Measurements from ENCODE around the gene ST6GALNAC5. TPM values are rescaled to one million over a fixed set of nuclear protein-coding genes. Genes with fewer than 3 reads are reported as not detected.
A peak's percentile ranks its signal among the peaks of the same experiment; 100 is the strongest.

ST6GALNAC5 gene
- total and polyA plus RNA-seq, 2 experiments from 2014 or later, result 5.1 to 12.2 TPM

DNA sequence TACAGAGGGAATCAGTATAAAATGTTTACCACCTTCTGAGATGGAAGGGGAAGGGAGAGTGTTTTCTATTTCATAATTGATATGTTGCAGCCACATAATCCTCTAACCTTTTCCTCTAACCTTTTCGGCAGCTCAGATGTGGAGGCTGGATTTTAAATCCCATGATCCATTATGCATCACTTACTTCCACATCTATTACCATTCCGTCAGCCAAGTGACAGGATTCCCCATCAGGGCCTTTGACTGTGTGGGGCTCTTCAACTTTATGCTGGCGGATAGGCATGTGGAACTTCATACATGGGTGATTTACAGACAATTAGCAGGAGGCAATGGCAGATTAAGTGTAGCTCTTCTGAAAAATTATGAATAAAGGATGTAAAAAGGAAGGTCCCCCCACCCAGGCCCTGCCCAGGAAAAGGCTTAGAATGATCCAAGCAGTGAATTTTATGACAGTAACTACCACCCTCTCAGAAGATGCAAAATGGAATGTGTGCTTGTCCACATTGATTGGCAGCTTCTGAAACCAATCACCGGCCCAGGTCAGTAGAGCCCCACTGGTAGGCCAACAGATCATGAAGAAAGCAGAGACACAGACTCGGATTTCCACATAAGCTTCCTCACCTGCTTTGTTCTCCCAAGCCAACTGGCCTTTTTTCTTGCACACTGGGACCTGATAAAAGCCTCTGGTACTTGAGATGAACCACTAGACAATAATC is 147.0 kb downstream of the ST6GALNAC5 start:
- no peak overlapping the region for H3K27ac ChIP-seq
- TF ChIP-seq EZH2phosphoT487 (IDR thresholded peaks at IDR 0.05; ENCODE audit: insufficient read depth, low read depth) (no peak), EZH2 (IDR thresholded peaks at IDR 0.05; ENCODE audit: insufficient read depth, poor library complexity, severe bottlenecking) (no peak)
- H3F3A ChIP-seq (ENCODE audit: insufficient read depth), result no peaks in the 10 kb centered on the region
- H3K9me3 ChIP-seq (ENCODE audit: low read depth), result no peaks in the 10 kb centered on the region
- no peaks in the 10 kb centered on the region for H3K27me3 ChIP-seq (replicated peaks; ENCODE audit: insufficient read depth)
- WGBS, 2 experiments (ENCODE audit: low coverage in 1 of 2, low lambda C conversion rate in 2 of 2, missing lambda C conversion rate in 2 of 2), result 87 to 88% methylated on average over 5 of the region's 5 CpGs
- in situ Hi-C loops (cut with MboI), result no loop called here
- H3K9ac ChIP-seq, result no peak overlapping the region
- DNase-seq, result no peak
- H3K9me2 ChIP-seq (ENCODE audit: insufficient read depth), result no peaks in the 10 kb centered on the region
- H3K4me1 ChIP-seq (ENCODE audit: insufficient read depth), result no peaks in the 10 kb centered on the region
- H2AFZ ChIP-seq, result no peak overlapping the region
- H3K79me2 ChIP-seq (ENCODE audit: insufficient read depth), result no peaks in the 10 kb centered on the region
- no peaks in the 10 kb centered on the region for H4K20me1 ChIP-seq (ENCODE audit: insufficient read depth)
- no peaks in the 10 kb centered on the region for H3K36me3 ChIP-seq (ENCODE audit: low read depth)
- no peak overlapping the region for H3K4me2 ChIP-seq (ENCODE audit: unreplicated experiment)
- no peak overlapping the region for H3K4me3 ChIP-seq

DNA sequence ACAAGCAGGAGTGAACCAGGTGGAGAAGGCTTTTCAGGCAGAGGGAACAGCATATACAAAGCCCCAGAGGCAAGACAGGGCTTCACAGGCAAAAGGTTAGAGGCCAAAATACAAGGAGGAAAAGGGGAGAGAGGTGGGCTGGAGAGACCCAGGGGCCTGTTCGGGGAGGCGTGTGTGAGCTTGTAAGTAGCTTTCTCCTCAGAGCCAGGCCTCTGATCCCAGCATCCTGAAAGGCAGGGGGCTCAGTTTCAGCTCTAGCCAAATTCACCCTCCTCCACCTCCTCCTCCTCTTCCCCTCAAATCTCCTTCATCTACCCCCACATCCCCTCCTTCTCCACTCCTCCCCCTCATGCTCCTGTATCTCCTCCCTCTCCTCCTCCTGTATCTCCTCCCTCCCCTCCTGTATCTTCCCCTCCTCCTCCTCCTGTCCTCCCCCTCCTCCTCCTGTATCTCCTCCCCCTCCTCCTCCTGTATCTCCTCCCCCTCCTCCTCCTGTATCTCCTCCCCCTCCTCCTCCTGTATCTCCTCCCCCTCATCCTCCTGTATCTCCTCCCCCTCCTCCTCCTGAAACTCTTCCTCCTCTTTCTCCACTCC is 148.6 kb downstream of the ST6GALNAC5 start:
- Histone ChIP-seq H3K4me2 (ENCODE audit: unreplicated experiment) (no peak overlapping the region), H3K79me2 (ENCODE audit: insufficient read depth) (no peaks in the 10 kb centered on the region), H3K9me3 (ENCODE audit: low read depth) (no peaks in the 10 kb centered on the region), H3F3A (ENCODE audit: insufficient read depth) (no peaks in the 10 kb centered on the region), H3K4me1 (ENCODE audit: insufficient read depth) (no peaks in the 10 kb centered on the region), H3K27ac (no peak overlapping the region), H3K4me3 (no peak overlapping the region), H3K9me2 (ENCODE audit: insufficient read depth) (no peaks in the 10 kb centered on the region), H3K9ac (no peak overlapping the region), H4K20me1 (ENCODE audit: insufficient read depth) (no peaks in the 10 kb centered on the region), H2AFZ (no peak overlapping the region), H3K36me3 (ENCODE audit: low read depth) (no peaks in the 10 kb centered on the region), H3K27me3 (replicated peaks; ENCODE audit: insufficient read depth) (no peaks in the 10 kb centered on the region)
- in situ Hi-C loops (cut with MboI), result no loop called here
- TF ChIP-seq EZH2 (IDR thresholded peaks at IDR 0.05; ENCODE audit: insufficient read depth, poor library complexity, severe bottlenecking) (no peak), EZH2phosphoT487 (IDR thresholded peaks at IDR 0.05; ENCODE audit: insufficient read depth, low read depth) (no peak)
- WGBS, 2 experiments (ENCODE audit: low coverage in 1 of 2, low lambda C conversion rate in 2 of 2, missing lambda C conversion rate in 2 of 2), result 100% methylated on average over 1 to 2 of the region's 2 CpGs
- no peak for DNase-seq

DNA sequence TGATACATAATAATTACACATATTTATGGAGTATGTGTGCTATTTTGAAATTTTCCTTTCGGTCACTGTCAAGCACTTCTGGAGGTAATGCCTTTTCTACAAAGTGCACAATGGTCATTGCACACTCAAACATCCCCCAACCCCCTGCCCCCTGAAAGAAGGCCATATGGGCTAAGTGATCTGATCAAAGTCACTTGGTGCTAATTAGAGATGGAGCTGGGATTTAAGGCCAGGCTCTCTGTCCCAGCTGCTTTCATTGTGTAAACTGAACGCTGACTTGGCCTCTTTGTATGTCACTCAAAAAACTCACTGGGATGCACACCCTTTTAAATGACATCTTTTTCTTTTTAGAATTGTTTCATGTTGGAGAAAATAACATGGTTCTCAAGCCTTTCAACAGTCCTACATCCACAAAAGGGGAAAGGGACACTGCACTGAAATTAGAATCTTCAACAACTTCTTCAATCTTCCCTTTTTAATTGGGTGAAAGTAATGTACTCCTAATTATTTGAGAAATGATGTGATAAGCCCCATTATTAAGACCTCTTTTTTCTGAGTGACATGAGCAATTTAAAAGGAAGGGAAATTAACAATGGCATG is 149.2 kb downstream of the ST6GALNAC5 start:
- Histone ChIP-seq H3K9me2 (ENCODE audit: insufficient read depth) (no peaks in the 10 kb centered on the region), H3F3A (ENCODE audit: insufficient read depth) (no peaks in the 10 kb centered on the region), H4K20me1 (ENCODE audit: insufficient read depth) (no peaks in the 10 kb centered on the region), H3K27me3 (replicated peaks; ENCODE audit: insufficient read depth) (no peaks in the 10 kb centered on the region), H2AFZ (no peak overlapping the region), H3K4me1 (ENCODE audit: insufficient read depth) (no peaks in the 10 kb centered on the region), H3K4me3 (no peak overlapping the region), H3K36me3 (ENCODE audit: low read depth) (no peaks in the 10 kb centered on the region), H3K9me3 (ENCODE audit: low read depth) (no peaks in the 10 kb centered on the region), H3K9ac (no peak overlapping the region), H3K4me2 (ENCODE audit: unreplicated experiment) (no peak overlapping the region), H3K79me2 (ENCODE audit: insufficient read depth) (no peaks in the 10 kb centered on the region), H3K27ac (no peak overlapping the region)
- in situ Hi-C loops (cut with MboI), result no loop called here
- no peak for DNase-seq
- WGBS, 2 experiments (ENCODE audit: low coverage in 1 of 2, low lambda C conversion rate in 2 of 2, missing lambda C conversion rate in 2 of 2), result 85 to 86% methylated on average over 2 of the region's 2 CpGs
- TF ChIP-seq EZH2phosphoT487 (IDR thresholded peaks at IDR 0.05; ENCODE audit: insufficient read depth, low read depth) (no peak), EZH2 (IDR thresholded peaks at IDR 0.05; ENCODE audit: insufficient read depth, poor library complexity, severe bottlenecking) (no peak)

DNA sequence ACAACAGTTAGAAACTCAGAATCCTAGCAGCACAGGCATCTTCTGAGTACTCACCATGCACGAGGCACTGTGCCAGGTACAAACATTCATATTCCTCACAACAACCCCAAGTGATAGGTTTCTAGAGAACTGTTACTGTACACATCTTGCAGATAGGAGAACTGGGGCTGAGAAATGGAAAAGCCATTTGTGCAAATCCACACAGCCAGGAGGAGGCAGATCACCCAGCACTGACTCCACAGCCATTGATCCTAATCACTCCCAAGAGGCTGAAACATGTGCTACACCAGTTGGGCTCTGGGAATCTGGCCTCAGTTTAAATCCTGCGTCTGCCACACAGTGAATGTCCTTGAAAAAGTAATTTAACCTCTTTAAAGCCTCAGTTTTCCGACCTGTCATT is 151.0 kb downstream of the ST6GALNAC5 start:
- in situ Hi-C loops (cut with MboI), result no loop called here
- H3K9me3 ChIP-seq (ENCODE audit: low read depth), result no peaks in the 10 kb centered on the region
- no peak overlapping the region for H3K4me3 ChIP-seq

More for the DNA sequence above, 151.0 kb downstream of the ST6GALNAC5 start:
- DNase-seq, result peak; percentile 12
- H3K9me2 ChIP-seq (ENCODE audit: insufficient read depth), result no peaks in the 10 kb centered on the region
- H3K4me1 ChIP-seq (ENCODE audit: insufficient read depth), result no peaks in the 10 kb centered on the region
- H3K27me3 ChIP-seq (replicated peaks; ENCODE audit: insufficient read depth), result no peaks in the 10 kb centered on the region
- WGBS, 2 experiments (ENCODE audit: low coverage in 1 of 2, low lambda C conversion rate in 2 of 2, missing lambda C conversion rate in 2 of 2), result 28 to 29% methylated on average over 3 of the region's 3 CpGs
- no peak overlapping the region for H2AFZ ChIP-seq
- no peak overlapping the region for H3K27ac ChIP-seq
- H3K36me3 ChIP-seq (ENCODE audit: low read depth), result no peaks in the 10 kb centered on the region
- H4K20me1 ChIP-seq (ENCODE audit: insufficient read depth), result no peaks in the 10 kb centered on the region
- H3K9ac ChIP-seq, result no peak overlapping the region
- no peak overlapping the region for H3K4me2 ChIP-seq (ENCODE audit: unreplicated experiment)
- TF ChIP-seq EZH2 (IDR thresholded peaks at IDR 0.05; ENCODE audit: insufficient read depth, poor library complexity, severe bottlenecking) (no peak), EZH2phosphoT487 (IDR thresholded peaks at IDR 0.05; ENCODE audit: insufficient read depth, low read depth) (no peak)
- H3K79me2 ChIP-seq (ENCODE audit: insufficient read depth), result no peaks in the 10 kb centered on the region
- H3F3A ChIP-seq (ENCODE audit: insufficient read depth), result no peaks in the 10 kb centered on the region
